SU-DHL-6 (cell line): Measurements from ENCODE around the gene SNX11.

Experiments used
- H2AFZ ChIP-seq: fragments of 200-600 bp; sonication (generic); 2 replicates; pipeline ENCODE4 v1.6.1; 2014; ENCODE audit warnings: low read depth, mild to moderate bottlenecking, moderate library complexity, mixed read lengths, antibody characterized with exemption, low read length; ENCODE audit not compliant: severe bottlenecking
- H3F3A ChIP-seq: fragments of 200-600 bp; shearing (Covaris generic); 2 replicates; pipeline ENCODE4 v1.6.0; 2016; ENCODE audit warnings: antibody characterized with exemption, mild to moderate bottlenecking; ENCODE audit not compliant: insufficient read depth
- H3K27ac ChIP-seq: fragments of 200-600 bp; sonication (generic); 2 replicates; pipeline ENCODE4 v1.5.1; 2016; ENCODE audit warnings: low read depth, mild to moderate bottlenecking, low read length, moderate library complexity, mixed read lengths
- H3K27me3 ChIP-seq: fragments of 200-600 bp; sonication (generic), shearing (Covaris generic); 2 replicates; pipeline ENCODE4 v1.6.0; 2014; ENCODE audit warnings: mild to moderate bottlenecking, low read length
- H3K36me3 ChIP-seq: fragments of 200-600 bp; sonication (generic); 2 replicates; pipeline ENCODE4 v1.6.1; 2014; ENCODE audit warnings: mild to moderate bottlenecking, low read length, mixed read lengths
- H3K4me2 ChIP-seq: fragments of 300-600, 200-600 bp; shearing (Covaris generic), sonication (generic); 2 replicates; pipeline ENCODE4 v1.6.0; 2014; ENCODE audit warnings: low read length, low read depth, mild to moderate bottlenecking; ENCODE audit not compliant: poor library complexity, severe bottlenecking
- H3K4me3 ChIP-seq: fragments of 200-600 bp; sonication (generic); 2 replicates; pipeline ENCODE4 v1.5.1; 2014; ENCODE audit warnings: antibody characterized with exemption, low read length, mild to moderate bottlenecking, mixed read lengths; ENCODE audit not compliant: insufficient read depth, poor library complexity, severe bottlenecking
- H3K79me2 ChIP-seq: fragments of 200-600 bp; sonication (generic); 2 replicates; pipeline ENCODE4 v1.6.1; 2014; ENCODE audit warnings: mild to moderate bottlenecking, low read length, moderate library complexity; ENCODE audit not compliant: insufficient read depth
- H3K9ac ChIP-seq: fragments of 200-600 bp; sonication (generic); 2 replicates; pipeline ENCODE4 v1.7.0; 2014; ENCODE audit warnings: mild to moderate bottlenecking, low read length
- H3K9me2 ChIP-seq: fragments of 200-600 bp; sonication (generic); replicated peaks from 2 replicates; pipeline ENCODE4 v1.6.1; 2014; ENCODE audit warnings: low read length; ENCODE audit not compliant: insufficient read depth
- H3K9me3 ChIP-seq: fragments of 200-600 bp; sonication (generic); 2 replicates; pipeline ENCODE4 v1.6.1; 2014; ENCODE audit warnings: low read length, mixed read lengths; ENCODE audit not compliant: insufficient read depth
- H4K20me1 ChIP-seq: fragments of 200-600 bp; sonication (generic); 2 replicates; pipeline ENCODE4 v1.6.1; 2014; ENCODE audit warnings: low read depth, mild to moderate bottlenecking, antibody characterized with exemption, low read length, moderate library complexity, mixed read lengths
- EZH2phosphoT487 ChIP-seq: fragments of 200-600 bp; sonication (generic), shearing (Covaris generic); conservative IDR thresholded peaks from 2 replicates; pipeline ENCODE4 v1.6.1; 2018; ENCODE audit warnings: mild to moderate bottlenecking, antibody characterized with exemption, low read length, moderate library complexity, mixed read lengths
- TF ChIP-seq, protein P1 (sequence below): fragments of 200-600 bp; sonication (generic); IDR thresholded peaks from one replicate; pipeline ENCODE4 v1.5.1; 2017; ENCODE audit warnings: antibody characterized with exemption, mild to moderate bottlenecking, low read length, moderate library complexity; ENCODE audit not compliant: insufficient read depth, poor library complexity, severe bottlenecking

SNX11 gene

DNA sequence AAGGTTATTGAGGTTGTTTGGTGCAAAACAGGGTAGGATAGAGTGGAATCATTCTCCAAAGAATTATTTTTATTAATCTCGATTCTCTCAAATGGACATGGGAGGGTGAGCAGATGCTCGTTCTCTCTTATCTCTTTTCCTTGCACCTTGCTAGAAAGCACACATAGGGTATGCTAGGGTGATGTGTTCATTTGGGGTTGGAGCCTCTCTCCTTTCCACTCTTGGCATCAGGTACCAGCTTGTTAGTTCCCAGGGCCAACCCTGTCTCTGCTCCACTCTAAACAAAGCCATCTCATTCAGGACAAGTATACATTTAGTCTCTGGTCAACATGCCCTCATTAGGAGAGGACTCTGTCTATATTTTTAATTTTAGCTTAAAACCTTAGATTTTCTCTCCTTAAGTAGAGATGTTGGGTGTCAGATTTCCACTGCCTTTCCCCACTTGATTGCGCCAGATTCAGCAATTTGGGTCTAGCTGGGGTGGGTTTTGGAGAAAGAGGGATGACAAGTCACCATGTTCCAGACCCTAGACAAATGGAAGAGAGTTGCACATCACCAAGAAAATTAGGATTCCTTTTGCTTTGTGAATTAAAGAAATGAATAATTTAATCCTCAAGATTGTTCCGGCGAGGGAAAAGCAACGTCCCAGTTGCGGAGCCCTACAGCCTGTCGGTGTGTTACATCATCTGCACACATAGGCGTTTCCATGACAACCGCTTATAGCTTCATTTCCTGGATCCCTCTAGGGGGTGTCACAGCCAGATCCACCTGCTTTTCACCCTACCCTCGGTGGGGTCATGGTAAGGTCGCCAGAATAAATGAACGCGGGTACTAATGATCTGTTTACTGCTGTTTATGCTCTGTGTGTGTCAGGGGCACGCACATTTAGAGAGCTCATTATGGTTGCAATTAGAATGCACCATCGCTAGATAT, 41.6 kb downstream of the SNX11 start:
- no peak for TF ChIP-seq EZH2phosphoT487
- TF ChIP-seq, protein P1, sequence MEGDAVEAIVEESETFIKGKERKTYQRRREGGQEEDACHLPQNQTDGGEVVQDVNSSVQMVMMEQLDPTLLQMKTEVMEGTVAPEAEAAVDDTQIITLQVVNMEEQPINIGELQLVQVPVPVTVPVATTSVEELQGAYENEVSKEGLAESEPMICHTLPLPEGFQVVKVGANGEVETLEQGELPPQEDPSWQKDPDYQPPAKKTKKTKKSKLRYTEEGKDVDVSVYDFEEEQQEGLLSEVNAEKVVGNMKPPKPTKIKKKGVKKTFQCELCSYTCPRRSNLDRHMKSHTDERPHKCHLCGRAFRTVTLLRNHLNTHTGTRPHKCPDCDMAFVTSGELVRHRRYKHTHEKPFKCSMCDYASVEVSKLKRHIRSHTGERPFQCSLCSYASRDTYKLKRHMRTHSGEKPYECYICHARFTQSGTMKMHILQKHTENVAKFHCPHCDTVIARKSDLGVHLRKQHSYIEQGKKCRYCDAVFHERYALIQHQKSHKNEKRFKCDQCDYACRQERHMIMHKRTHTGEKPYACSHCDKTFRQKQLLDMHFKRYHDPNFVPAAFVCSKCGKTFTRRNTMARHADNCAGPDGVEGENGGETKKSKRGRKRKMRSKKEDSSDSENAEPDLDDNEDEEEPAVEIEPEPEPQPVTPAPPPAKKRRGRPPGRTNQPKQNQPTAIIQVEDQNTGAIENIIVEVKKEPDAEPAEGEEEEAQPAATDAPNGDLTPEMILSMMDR, result no peak
- Histone ChIP-seq H3K27ac (no peak overlapping the region), H3F3A (no peaks in the 10 kb centered on the region), H2AFZ (no peak overlapping the region), H4K20me1 (no peaks in the 10 kb centered on the region), H3K9me3 (no peaks in the 10 kb centered on the region), H3K4me2 (no peak overlapping the region), H3K9ac (no peak overlapping the region), H3K4me3 (no peak overlapping the region), H3K27me3 (0 out of 2 replicates have a peak, but pooled peaks cover 2% of the 10 kb centered on the region), H3K36me3 (no peaks in the 10 kb centered on the region), H3K9me2 (no peaks in the 10 kb centered on the region), H3K79me2 (no peaks in the 10 kb centered on the region)

DNA sequence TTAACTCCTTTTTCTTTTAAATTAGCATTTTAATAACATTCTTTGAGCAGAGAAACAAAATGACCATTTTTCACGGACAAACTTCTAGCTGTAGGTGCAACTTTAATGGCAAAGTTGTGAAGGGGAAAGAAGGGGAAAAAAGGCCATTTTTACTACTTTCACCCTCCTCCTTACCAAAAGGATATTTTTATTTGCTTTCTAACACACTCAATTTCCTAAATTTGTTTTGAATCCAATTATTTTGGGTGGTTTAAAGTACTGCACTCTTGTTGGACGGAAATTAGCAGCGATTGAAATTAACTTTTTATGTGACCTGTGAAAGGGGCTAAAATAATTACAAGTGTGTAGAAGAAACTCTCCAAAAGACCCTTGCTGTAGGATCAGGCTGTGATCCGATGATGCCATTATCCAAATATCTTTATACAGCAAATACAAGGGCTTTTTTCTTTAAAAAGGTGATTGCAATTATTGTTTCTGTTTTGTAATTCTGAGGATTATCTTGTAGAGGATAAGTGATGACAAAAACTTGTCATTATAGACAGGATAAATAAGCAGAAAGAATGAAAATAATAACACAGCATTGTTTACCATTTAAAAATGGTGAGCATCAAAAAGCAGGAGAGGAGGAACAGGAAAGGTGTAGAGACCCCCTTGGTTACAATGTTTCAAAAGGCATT, 42.4 kb downstream of the SNX11 start:
- Histone ChIP-seq H3K36me3 (no peaks in the 10 kb centered on the region), H3K79me2 (no peaks in the 10 kb centered on the region), H4K20me1 (no peaks in the 10 kb centered on the region), H2AFZ (no peak overlapping the region), H3K4me3 (no peak overlapping the region), H3K9me3 (no peaks in the 10 kb centered on the region), H3K27me3 (no peaks in the 10 kb centered on the region), H3K4me2 (no peak overlapping the region), H3K9ac (no peak overlapping the region), H3K9me2 (no peaks in the 10 kb centered on the region), H3K27ac (no peak overlapping the region), H3F3A (no peaks in the 10 kb centered on the region)
- TF ChIP-seq EZH2phosphoT487, result no peak
- TF ChIP-seq, protein P1, result no peak

DNA sequence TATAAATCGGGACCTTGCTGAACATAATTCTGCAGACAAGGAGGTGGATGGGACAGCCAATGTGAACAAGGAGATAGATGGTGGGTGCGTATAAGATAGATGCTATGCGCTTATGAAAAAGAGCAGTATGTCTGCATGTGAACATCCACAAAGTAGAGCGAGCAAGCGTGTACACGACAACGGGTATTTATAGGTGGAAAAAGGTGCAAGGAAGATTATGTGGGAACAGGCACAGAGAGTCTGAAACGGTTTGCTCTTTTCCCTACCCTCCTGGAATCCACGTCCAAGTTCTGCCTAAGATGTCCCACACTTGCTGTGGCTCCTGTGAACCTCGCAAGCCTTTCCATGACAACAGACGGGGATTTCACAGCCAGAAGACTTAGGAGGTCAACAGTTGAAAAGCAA, 43.0 kb downstream of the SNX11 start:
- H3K27ac ChIP-seq, result no peak overlapping the region
- H3K4me2 ChIP-seq, result no peak overlapping the region
- H2AFZ ChIP-seq, result no peak overlapping the region
- no peak overlapping the region for H3K9ac ChIP-seq
- H3K27me3 ChIP-seq, result no peaks in the 10 kb centered on the region
- no peaks in the 10 kb centered on the region for H4K20me1 ChIP-seq
- H3K9me2 ChIP-seq, result no peaks in the 10 kb centered on the region
- TF ChIP-seq, protein P1, result no peak
- no peak for TF ChIP-seq EZH2phosphoT487
- H3K4me3 ChIP-seq, result no peak overlapping the region
- no peaks in the 10 kb centered on the region for H3K9me3 ChIP-seq
- H3F3A ChIP-seq, result no peaks in the 10 kb centered on the region
- no peaks in the 10 kb centered on the region for H3K36me3 ChIP-seq
- no peaks in the 10 kb centered on the region for H3K79me2 ChIP-seq
